Measurements from ENCODE around the gene CLPTM1.

The CLPTM1 gene

GRCh38 chr19:45010306-45010705, 55.1 kb downstream of the CLPTM1 start:
- DNase-seq (ENCODE audit: low read depth), result no peak

- no peak for DNase-seq (ENCODE audit: low read depth)
Measured at GRCh38 chr19:45011959-45012358, 56.8 kb downstream of the CLPTM1 start.

- DNase-seq (ENCODE audit: low read depth), result peak; percentile 78
Measured at GRCh38 chr19:45016388-45017314, 61.5 kb downstream of the CLPTM1 start.

GRCh38 chr19:45019187-45019586, 64.0 kb downstream of the CLPTM1 start:
- no peak for DNase-seq (ENCODE audit: low read depth)

- no peak for DNase-seq (ENCODE audit: low read depth)
Measured at GRCh38 chr19:45020071-45020470, 64.9 kb downstream of the CLPTM1 start.

- DNase-seq (ENCODE audit: low read depth), result no peak
Measured at GRCh38 chr19:45021971-45022370, 66.8 kb downstream of the CLPTM1 start.

- no peak for DNase-seq (ENCODE audit: low read depth)
Measured at GRCh38 chr19:45023048-45023447, 67.9 kb downstream of the CLPTM1 start.

GRCh38 chr19:45025264-45025663, 70.1 kb downstream of the CLPTM1 start:
- DNase-seq (ENCODE audit: low read depth), result no peak

GRCh38 chr19:45027371-45027770, 72.2 kb downstream of the CLPTM1 start:
- DNase-seq (ENCODE audit: low read depth), result no peak

GRCh38 chr19:45030825-45031224, 75.6 kb downstream of the CLPTM1 start:
- no peak for DNase-seq (ENCODE audit: low read depth)

GRCh38 chr19:45032421-45032820, 77.2 kb downstream of the CLPTM1 start:
- no peak for DNase-seq (ENCODE audit: low read depth)

- DNase-seq (ENCODE audit: low read depth), result no peak
Measured at GRCh38 chr19:45035755-45036154, 80.6 kb downstream of the CLPTM1 start.

- no peak for DNase-seq (ENCODE audit: low read depth)
Measured at GRCh38 chr19:45037393-45038169, 82.4 kb downstream of the CLPTM1 start.

GRCh38 chr19:45038931-45039893, 84.0 kb downstream of the CLPTM1 start, which contains the start of gene CLASRP:
TSS of gene CLASRP (plus strand) at chr19:45039045. CDS start at chr19:45040213, 1,168 bp downstream.
- DNase-seq (ENCODE audit: low read depth), result peak; percentile 88

- no peak for DNase-seq (ENCODE audit: low read depth)
Measured at GRCh38 chr19:45040059-45040771, 85.0 kb downstream of the CLPTM1 start.

GRCh38 chr19:45041125-45041524, 85.9 kb downstream of the CLPTM1 start:
- DNase-seq (ENCODE audit: low read depth), result no peak

Measured in fibroblast of gingiva (primary cell).